Measurements from ENCODE around the gene CDC42EP3.

CDC42EP3 gene

DNA sequence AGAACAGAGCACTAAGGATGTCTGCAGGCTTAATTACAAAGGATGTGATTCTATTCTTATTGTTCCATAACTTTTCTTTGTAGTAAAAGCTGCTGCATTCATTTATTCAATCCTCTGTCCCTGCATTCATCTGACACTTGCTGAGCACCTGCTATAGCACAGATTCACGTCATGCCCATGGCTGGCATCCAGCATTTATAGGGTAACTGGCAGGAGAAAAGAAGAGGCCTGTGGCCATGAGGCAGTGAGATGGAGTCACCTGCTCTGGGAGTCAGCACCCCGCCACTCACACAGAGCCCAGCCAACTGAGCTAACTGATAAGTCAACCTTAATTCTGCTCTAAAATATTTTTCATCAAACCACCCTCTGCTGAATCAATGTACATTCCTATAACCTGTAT, 18.3 kb upstream of the CDC42EP3 start:
- H4K20me1 ChIP-seq (ENCODE audit: insufficient read depth, low read length): no peaks in the 10 kb centered on the region
- no peak overlapping the region for H2AFZ ChIP-seq (ENCODE audit: low read depth, low read length)
- TF ChIP-seq CTCF (IDR thresholded peaks at IDR 0.05; ENCODE audit: low read depth, low read length) (no peak), EZH2phosphoT487 (IDR thresholded peaks at IDR 0.05; ENCODE audit: low read depth) (no peak)
- H3K9me3 ChIP-seq (ENCODE audit: insufficient read depth, low read length): no peaks in the 10 kb centered on the region
- no peak overlapping the region for H3K27ac ChIP-seq (ENCODE audit: low read length)
- no peak overlapping the region for H3K4me2 ChIP-seq (ENCODE audit: low read length)
- no peak overlapping the region for H3K4me3 ChIP-seq (ENCODE audit: low read length)
- H3K79me2 ChIP-seq (ENCODE audit: low read length): no peaks in the 10 kb centered on the region
- H3K4me1 ChIP-seq (ENCODE audit: low read length): peaks cover 10% of the 10 kb centered on the region
- no peaks in the 10 kb centered on the region for H3K36me3 ChIP-seq (replicated peaks; ENCODE audit: low read depth, low read length)
- H3K9ac ChIP-seq (ENCODE audit: low read length): no peak overlapping the region
- no peaks in the 10 kb centered on the region for H3K27me3 ChIP-seq (ENCODE audit: low read depth, low read length)

- no peak overlapping the region for H3K4me2 ChIP-seq (ENCODE audit: low read length)
- peaks cover 18% of the 10 kb centered on the region for H3K4me1 ChIP-seq (ENCODE audit: low read length)
- H3K9me3 ChIP-seq (ENCODE audit: insufficient read depth, low read length): no peaks in the 10 kb centered on the region
- H3K9ac ChIP-seq (ENCODE audit: low read length): no peak overlapping the region
- TF ChIP-seq EZH2phosphoT487 (IDR thresholded peaks at IDR 0.05; ENCODE audit: low read depth) (no peak), CTCF (IDR thresholded peaks at IDR 0.05; ENCODE audit: low read depth, low read length) (no peak)
- H3K27me3 ChIP-seq (ENCODE audit: low read depth, low read length): peaks cover 3% of the 10 kb centered on the region; the same call in 1 of the 2 replicates
- H3K4me3 ChIP-seq (ENCODE audit: low read length): no peak overlapping the region
- no peaks in the 10 kb centered on the region for H4K20me1 ChIP-seq (ENCODE audit: insufficient read depth, low read length)
- no peaks in the 10 kb centered on the region for H3K36me3 ChIP-seq (replicated peaks; ENCODE audit: low read depth, low read length)
- no peaks in the 10 kb centered on the region for H3K79me2 ChIP-seq (ENCODE audit: low read length)
- no peak overlapping the region for H3K27ac ChIP-seq (ENCODE audit: low read length)
- no peak overlapping the region for H2AFZ ChIP-seq (ENCODE audit: low read depth, low read length)
Measured at GRCh38 chr2:37688771-37689468, 17.5 kb upstream of the CDC42EP3 start.

GRCh38 chr2:37686792-37687526, 15.5 kb upstream of the CDC42EP3 start:
- H3K4me1 ChIP-seq (ENCODE audit: low read length): peaks cover 18% of the 10 kb centered on the region
- no peak overlapping the region for H2AFZ ChIP-seq (ENCODE audit: low read depth, low read length)
- H3K9me3 ChIP-seq (ENCODE audit: insufficient read depth, low read length): no peaks in the 10 kb centered on the region
- H3K27me3 ChIP-seq (ENCODE audit: low read depth, low read length): peaks cover 4% of the 10 kb centered on the region; the same call in 1 of the 2 replicates
- no peak for TF ChIP-seq CTCF (IDR thresholded peaks at IDR 0.05; ENCODE audit: low read depth, low read length)
- TF ChIP-seq EZH2phosphoT487 (IDR thresholded peaks at IDR 0.05; ENCODE audit: low read depth): no peak
- no peak overlapping the region for H3K9ac ChIP-seq (ENCODE audit: low read length)
- no peak overlapping the region for H3K27ac ChIP-seq (ENCODE audit: low read length)
- no peaks in the 10 kb centered on the region for H4K20me1 ChIP-seq (ENCODE audit: insufficient read depth, low read length)
- no peaks in the 10 kb centered on the region for H3K36me3 ChIP-seq (replicated peaks; ENCODE audit: low read depth, low read length)
- no peaks in the 10 kb centered on the region for H3K79me2 ChIP-seq (ENCODE audit: low read length)
- no peak overlapping the region for H3K4me2 ChIP-seq (ENCODE audit: low read length)
- H3K4me3 ChIP-seq (ENCODE audit: low read length): no peak overlapping the region

DNA sequence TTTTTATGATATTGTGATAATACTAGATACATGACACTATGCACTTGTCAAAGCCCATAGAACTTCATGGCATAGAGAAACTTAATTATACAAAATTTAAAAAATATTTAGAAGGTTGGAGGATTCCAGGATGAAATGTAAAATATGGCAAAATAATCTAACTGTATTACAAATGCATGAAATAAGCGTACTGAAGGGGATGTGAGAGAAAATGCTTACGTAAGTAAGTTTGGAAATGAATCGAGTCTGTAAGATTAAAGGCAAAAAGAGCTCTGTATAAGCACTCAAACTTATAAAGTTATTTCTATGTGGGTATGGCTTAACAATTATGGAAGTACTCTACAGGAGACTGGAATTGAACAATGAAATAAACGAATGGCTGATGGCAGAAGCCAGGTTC, 13.4 kb upstream of the CDC42EP3 start:
- H3K4me3 ChIP-seq (ENCODE audit: low read length): no peak overlapping the region
- peak overlapping the region; percentile 51 for H3K4me2 ChIP-seq (ENCODE audit: low read length)
- peaks cover 18% of the 10 kb centered on the region for H3K4me1 ChIP-seq (ENCODE audit: low read length)
- H4K20me1 ChIP-seq (ENCODE audit: insufficient read depth, low read length): no peaks in the 10 kb centered on the region
- no peaks in the 10 kb centered on the region for H3K36me3 ChIP-seq (replicated peaks; ENCODE audit: low read depth, low read length)
- TF ChIP-seq CTCF (IDR thresholded peaks at IDR 0.05; ENCODE audit: low read depth, low read length): no peak
- TF ChIP-seq EZH2phosphoT487 (IDR thresholded peaks at IDR 0.05; ENCODE audit: low read depth): no peak
- no peaks in the 10 kb centered on the region for H3K79me2 ChIP-seq (ENCODE audit: low read length)
- H2AFZ ChIP-seq (ENCODE audit: low read depth, low read length): no peak overlapping the region
- no peak overlapping the region for H3K27ac ChIP-seq (ENCODE audit: low read length)
- H3K9ac ChIP-seq (ENCODE audit: low read length): no peak overlapping the region
- H3K9me3 ChIP-seq (ENCODE audit: insufficient read depth, low read length): no peaks in the 10 kb centered on the region
- peaks cover 4% of the 10 kb centered on the region; the same call in 1 of the 2 replicates for H3K27me3 ChIP-seq (ENCODE audit: low read depth, low read length)

Data from OCI-LY3 (cell line).